ENCODE data around the gene ATOH8.

ATOH8 gene

GRCh38 chr2:85802354-85803103, 48.7 kb downstream of the ATOH8 start:
- DNase-seq (ENCODE audit: low spot score), result no peak

- no peak for DNase-seq (ENCODE audit: low spot score)
Observed at GRCh38 chr2:85803704-85804425, 50.1 kb downstream of the ATOH8 start.

- DNase-seq (ENCODE audit: low spot score), result no peak
Observed at GRCh38 chr2:85804583-85804982, 50.8 kb downstream of the ATOH8 start.

DNA sequence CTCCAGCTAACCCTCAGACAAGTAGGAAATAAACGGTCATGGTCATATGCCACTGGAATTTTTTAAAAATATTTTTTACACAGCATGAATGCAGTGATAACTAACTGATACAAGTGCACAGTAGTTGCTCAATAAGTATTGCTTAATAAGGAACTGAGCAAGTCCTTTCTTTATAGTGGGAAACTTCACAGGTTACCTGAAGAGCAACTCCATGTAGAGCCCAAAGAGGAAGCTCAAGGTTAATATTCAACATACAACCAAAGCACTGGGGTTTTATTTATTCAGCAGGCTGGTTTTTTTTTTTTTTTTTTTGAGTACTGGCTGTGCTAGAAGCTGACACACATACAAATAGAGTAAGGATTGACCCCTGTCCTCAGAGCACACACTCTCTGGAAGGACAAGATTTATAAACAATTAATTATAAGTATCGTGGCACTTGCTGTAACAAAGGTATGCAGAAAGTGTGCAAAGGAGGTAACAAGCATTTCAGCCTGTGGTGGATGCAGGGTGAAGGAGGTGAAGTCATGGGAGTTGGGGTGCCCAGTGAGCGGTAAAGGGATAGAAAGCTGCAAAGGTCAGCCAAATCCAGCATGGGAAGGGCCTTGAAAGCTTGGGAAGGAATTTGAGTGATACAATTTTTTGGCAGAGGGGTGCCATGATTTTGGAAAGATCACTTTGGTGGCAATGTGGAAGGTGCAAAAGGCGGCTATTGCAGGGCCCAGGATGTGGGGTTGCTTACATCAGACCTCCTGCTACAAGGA, 52.7 kb downstream of the ATOH8 start:
- no peak for DNase-seq (ENCODE audit: low spot score)

- DNase-seq (ENCODE audit: low spot score), result no peak
Observed at GRCh38 chr2:85807756-85808155, 54.0 kb downstream of the ATOH8 start.

GRCh38 chr2:85810371-85811179, 56.8 kb downstream of the ATOH8 start:
- no peak for DNase-seq (ENCODE audit: low spot score)

DNA sequence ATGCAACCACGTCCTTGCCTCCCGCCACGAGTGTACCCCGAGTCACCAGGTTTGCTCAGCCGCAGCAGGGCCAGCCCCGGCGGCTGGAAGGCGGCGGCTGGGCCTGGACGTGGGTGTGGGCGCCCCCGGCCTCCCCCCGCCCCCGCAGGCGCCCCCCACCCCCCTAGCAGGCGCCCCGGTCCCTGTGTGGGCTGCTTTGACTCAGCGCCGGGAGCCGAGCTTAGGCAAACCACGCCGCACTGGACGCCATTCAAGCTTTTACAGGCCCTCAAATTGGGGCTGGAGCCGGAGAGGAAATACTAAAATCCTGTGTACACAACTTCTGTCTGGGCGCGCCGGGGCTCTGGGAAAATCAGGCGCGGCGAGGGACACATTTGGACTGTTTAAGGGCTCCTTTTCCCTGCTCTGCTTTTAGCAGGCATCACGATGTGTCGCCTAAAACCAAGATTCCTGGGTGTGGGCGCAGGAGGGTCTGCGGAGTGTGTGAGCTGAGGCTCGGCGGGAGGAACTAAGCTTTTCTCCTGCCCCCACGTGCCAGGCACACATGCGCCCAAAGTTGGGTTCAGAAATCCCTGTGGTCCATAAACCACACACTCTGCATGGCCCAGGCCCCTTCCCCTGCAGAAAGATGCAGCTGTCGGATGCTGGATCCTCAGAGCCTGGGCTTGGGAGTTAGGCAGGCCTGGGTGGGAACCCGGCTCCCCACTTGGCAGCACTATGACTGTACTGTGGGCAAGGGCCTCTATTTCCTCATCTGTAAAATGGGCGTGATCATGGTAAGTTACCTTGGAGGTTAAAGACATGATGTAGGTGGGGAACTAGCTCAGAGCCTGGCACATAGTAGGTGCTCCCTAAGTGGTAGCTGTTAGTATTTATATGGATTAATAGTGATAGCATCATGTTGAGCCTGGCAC, 57.6 kb downstream of the ATOH8 start:
- DNase-seq (ENCODE audit: low spot score), result no peak

- no peak for DNase-seq (ENCODE audit: low spot score)
Observed at GRCh38 chr2:85812094-85812735, 58.4 kb downstream of the ATOH8 start.

GRCh38 chr2:85813211-85813981, 59.6 kb downstream of the ATOH8 start:
- no peak for DNase-seq (ENCODE audit: low spot score)

- peak; percentile 47 for DNase-seq (ENCODE audit: low spot score)
Observed at GRCh38 chr2:85813982-85814801, 60.4 kb downstream of the ATOH8 start.

DNA sequence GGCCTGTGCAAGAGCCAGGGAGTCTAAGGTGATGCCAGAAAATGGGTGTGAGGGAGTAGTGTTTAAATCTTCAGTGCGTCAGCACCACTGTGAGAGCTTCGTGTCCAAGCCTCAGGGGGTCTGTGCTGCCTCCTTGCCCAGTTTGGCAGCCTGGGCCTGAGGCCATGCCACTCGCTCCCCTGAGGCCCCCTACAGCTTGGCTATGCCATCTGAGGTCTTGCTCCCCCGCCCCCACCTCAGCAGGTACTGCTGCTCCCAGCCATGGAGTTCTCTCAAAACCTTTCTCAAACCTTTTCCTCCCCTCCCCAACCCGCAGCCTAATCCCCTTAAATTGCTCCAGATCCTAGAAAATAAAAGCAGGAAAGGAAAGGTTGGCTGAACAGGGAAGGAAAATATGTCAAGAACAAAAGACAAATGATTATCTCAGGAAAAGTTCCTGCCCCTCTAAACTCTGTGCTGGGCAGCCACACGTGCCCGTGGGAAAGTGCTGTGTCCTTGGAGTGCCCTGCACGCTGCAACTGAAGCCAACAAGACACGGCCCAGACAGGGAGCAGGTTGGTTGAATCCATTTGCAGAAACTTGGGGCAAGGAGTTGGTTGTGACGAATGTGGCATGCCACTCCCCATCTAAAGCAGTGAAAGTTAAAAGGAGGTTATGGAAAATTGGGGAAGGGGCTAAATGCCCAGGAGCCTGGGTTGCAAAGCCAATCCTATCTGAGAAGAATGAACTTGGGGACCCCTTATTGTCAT, 61.2 kb downstream of the ATOH8 start:
- DNase-seq (ENCODE audit: low spot score), result no peak

GRCh38 chr2:85819811-85820510, 66.2 kb downstream of the ATOH8 start:
- DNase-seq (ENCODE audit: low spot score), result no peak

- no peak for DNase-seq (ENCODE audit: low spot score)
Observed at GRCh38 chr2:85822766-85823165, 69.0 kb downstream of the ATOH8 start.

DNA sequence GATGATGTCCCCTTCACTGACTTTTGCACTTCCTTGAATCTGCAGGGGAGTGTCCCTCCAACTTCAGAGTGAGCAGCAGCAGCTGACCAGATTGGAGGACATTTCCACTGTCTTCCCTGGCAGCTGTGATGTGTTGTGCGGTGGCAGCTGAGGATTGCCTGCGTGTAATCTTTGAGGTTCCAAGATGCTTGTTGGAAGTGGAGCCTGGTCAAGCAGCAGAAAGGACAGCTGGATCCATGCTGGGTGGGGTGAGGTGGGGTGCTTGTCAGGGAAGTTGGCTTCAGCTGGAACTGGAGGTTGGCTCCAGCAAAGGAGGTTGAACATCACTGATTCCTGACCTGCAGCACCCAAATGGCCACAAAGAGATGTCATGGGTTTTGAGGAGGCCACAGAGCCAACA, 70.2 kb downstream of the ATOH8 start:
- no peak for DNase-seq (ENCODE audit: low spot score)

- DNase-seq (ENCODE audit: low spot score), result no peak
Observed at GRCh38 chr2:85826990-85827878, 73.4 kb downstream of the ATOH8 start.

GRCh38 chr2:85827879-85828569, 74.2 kb downstream of the ATOH8 start:
- DNase-seq (ENCODE audit: low spot score), result no peak
